ENCODE results near the gene PIK3C2G. TPM values are rescaled to one million over a fixed set of nuclear protein-coding genes. Genes with fewer than 3 reads are reported as not detected.
A peak's percentile ranks its signal among the peaks of the same experiment; 100 is the strongest.

PIK3C2G gene
- total and polyA plus RNA-seq, 4 donors: 4.9 to 40.1 (median 19.4) TPM

DNA sequence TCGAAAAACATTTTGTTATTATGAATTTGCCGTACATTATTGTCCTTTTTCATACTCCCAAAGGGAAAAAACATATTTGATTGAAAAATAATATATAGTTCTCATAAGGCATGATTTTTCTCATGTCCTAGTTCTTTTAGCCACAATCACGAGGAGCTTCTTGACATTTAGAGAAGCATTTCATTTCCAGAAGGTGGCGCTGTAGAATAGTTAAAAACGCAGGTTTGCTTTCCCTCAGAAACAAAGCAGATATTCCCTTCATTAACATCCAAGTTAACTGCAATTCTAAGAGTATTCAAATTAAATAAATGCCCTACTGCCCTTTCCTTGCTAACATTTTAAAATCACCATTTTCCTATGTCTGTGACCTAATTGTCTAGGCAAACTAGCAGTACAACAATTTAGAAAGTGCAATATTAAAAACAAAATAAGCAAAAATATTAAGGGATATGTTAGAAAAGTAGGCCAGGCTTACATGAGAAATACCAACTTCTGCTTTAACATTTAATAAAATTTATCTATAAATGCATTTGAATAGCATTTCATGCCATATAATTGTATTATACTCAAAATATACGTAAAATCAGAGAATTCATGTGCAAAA is 10.9 kb upstream of the PIK3C2G start:
- no peak for DNase-seq (ENCODE audit: low spot score)
- Histone ChIP-seq H3K4me3 (ENCODE audit: low read depth in 1 of 3, low read length in 3 of 3) (no peak overlapping the region), H3K4me1 (ENCODE audit: control insufficient read depth in 4 of 4, insufficient read depth in 4 of 4, low read length in 3 of 4) (peaks cover 3 to 26% (median 11%) of the 10 kb centered on the region in 4 donors), H3K27me3 (ENCODE audit: control insufficient read depth in 4 of 4, insufficient read depth in 4 of 4, low read length in 3 of 4) (no peaks in the 10 kb centered on the region), H3K9ac (ENCODE audit: low read depth in 1 of 2, low read length in 2 of 2) (peak overlapping the region in 1 of 2 donors; percentile 55), H3K27ac (ENCODE audit: low read depth in 1 of 2, low read length in 2 of 2) (peak overlapping the region in 1 of 2 donors; percentile 13), H3K9me3 (ENCODE audit: control insufficient read depth in 4 of 4, low read length in 3 of 4) (no peaks in the 10 kb centered on the region), H3K36me3 (ENCODE audit: control insufficient read depth in 4 of 4, insufficient read depth in 3 of 4, low read depth in 1 of 4, low read length in 3 of 4) (no peaks in the 10 kb centered on the region)
- 21% methylated on average over 6 of the region's 6 CpGs for WGBS
- TF ChIP-seq, protein P1, sequence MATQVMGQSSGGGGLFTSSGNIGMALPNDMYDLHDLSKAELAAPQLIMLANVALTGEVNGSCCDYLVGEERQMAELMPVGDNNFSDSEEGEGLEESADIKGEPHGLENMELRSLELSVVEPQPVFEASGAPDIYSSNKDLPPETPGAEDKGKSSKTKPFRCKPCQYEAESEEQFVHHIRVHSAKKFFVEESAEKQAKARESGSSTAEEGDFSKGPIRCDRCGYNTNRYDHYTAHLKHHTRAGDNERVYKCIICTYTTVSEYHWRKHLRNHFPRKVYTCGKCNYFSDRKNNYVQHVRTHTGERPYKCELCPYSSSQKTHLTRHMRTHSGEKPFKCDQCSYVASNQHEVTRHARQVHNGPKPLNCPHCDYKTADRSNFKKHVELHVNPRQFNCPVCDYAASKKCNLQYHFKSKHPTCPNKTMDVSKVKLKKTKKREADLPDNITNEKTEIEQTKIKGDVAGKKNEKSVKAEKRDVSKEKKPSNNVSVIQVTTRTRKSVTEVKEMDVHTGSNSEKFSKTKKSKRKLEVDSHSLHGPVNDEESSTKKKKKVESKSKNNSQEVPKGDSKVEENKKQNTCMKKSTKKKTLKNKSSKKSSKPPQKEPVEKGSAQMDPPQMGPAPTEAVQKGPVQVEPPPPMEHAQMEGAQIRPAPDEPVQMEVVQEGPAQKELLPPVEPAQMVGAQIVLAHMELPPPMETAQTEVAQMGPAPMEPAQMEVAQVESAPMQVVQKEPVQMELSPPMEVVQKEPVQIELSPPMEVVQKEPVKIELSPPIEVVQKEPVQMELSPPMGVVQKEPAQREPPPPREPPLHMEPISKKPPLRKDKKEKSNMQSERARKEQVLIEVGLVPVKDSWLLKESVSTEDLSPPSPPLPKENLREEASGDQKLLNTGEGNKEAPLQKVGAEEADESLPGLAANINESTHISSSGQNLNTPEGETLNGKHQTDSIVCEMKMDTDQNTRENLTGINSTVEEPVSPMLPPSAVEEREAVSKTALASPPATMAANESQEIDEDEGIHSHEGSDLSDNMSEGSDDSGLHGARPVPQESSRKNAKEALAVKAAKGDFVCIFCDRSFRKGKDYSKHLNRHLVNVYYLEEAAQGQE (IDR thresholded peaks at IDR 0.05): no peak
- peak; percentile 91 for TF ChIP-seq RAD21 (IDR thresholded peaks at IDR 0.05)
- TF ChIP-seq FOXA1 (IDR thresholded peaks at IDR 0.05): no peak
- TF ChIP-seq YY1 (IDR thresholded peaks at IDR 0.05): peak; percentile 9
- TF ChIP-seq, protein P2, sequence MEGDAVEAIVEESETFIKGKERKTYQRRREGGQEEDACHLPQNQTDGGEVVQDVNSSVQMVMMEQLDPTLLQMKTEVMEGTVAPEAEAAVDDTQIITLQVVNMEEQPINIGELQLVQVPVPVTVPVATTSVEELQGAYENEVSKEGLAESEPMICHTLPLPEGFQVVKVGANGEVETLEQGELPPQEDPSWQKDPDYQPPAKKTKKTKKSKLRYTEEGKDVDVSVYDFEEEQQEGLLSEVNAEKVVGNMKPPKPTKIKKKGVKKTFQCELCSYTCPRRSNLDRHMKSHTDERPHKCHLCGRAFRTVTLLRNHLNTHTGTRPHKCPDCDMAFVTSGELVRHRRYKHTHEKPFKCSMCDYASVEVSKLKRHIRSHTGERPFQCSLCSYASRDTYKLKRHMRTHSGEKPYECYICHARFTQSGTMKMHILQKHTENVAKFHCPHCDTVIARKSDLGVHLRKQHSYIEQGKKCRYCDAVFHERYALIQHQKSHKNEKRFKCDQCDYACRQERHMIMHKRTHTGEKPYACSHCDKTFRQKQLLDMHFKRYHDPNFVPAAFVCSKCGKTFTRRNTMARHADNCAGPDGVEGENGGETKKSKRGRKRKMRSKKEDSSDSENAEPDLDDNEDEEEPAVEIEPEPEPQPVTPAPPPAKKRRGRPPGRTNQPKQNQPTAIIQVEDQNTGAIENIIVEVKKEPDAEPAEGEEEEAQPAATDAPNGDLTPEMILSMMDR (IDR thresholded peaks at IDR 0.05; ENCODE audit: low read depth, low read length, missing input control): peak; percentile 65
- TF ChIP-seq, protein P3, sequence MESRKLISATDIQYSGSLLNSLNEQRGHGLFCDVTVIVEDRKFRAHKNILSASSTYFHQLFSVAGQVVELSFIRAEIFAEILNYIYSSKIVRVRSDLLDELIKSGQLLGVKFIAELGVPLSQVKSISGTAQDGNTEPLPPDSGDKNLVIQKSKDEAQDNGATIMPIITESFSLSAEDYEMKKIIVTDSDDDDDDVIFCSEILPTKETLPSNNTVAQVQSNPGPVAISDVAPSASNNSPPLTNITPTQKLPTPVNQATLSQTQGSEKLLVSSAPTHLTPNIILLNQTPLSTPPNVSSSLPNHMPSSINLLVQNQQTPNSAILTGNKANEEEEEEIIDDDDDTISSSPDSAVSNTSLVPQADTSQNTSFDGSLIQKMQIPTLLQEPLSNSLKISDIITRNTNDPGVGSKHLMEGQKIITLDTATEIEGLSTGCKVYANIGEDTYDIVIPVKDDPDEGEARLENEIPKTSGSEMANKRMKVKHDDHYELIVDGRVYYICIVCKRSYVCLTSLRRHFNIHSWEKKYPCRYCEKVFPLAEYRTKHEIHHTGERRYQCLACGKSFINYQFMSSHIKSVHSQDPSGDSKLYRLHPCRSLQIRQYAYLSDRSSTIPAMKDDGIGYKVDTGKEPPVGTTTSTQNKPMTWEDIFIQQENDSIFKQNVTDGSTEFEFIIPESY (IDR thresholded peaks at IDR 0.05): no peak
- TF ChIP-seq EGR1 (IDR thresholded peaks at IDR 0.05; ENCODE audit: low read depth in 2 of 2): no peak
- TF ChIP-seq RXRA (IDR thresholded peaks at IDR 0.05): no peak
- peak in 1 of 2 donors; percentile 20 for TF ChIP-seq HNF4A (conservative IDR thresholded peaks at IDR 0.05)
- no peak for TF ChIP-seq JUND (IDR thresholded peaks at IDR 0.05)
- TF ChIP-seq HNF4G (IDR thresholded peaks at IDR 0.05): no peak

DNA sequence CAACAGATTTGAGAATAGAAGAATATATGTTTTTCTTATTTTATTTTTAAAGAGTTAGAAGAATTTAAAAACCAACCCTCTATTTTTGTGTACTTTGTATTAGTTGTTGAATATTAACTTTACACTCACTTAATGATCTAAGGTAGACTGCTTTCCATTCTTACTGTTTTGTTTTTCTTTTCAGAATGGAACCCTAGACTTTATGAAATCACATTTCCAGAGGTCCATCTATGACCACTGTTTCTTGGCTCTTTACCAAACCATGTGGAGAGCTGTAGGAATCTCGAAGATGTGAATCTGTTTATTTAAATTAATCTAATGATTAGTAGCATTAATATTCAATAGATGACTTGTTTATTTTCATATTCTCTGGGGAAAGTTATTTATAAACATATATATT is 7.2 kb upstream of the PIK3C2G start:
- Histone ChIP-seq H3K9me3 (ENCODE audit: control insufficient read depth in 4 of 4, low read length in 3 of 4) (no peaks in the 10 kb centered on the region), H3K36me3 (ENCODE audit: control insufficient read depth in 4 of 4, insufficient read depth in 3 of 4, low read depth in 1 of 4, low read length in 3 of 4) (peaks cover 0 to 2% (median 0%) of the 10 kb centered on the region in 4 donors), H3K27me3 (ENCODE audit: control insufficient read depth in 4 of 4, insufficient read depth in 4 of 4, low read length in 3 of 4) (no peaks in the 10 kb centered on the region), H3K4me3 (ENCODE audit: low read depth in 1 of 3, low read length in 3 of 3) (no peak overlapping the region), H3K27ac (ENCODE audit: low read depth in 1 of 2, low read length in 2 of 2) (no peak overlapping the region), H3K9ac (ENCODE audit: low read depth in 1 of 2, low read length in 2 of 2) (no peak overlapping the region), H3K4me1 (ENCODE audit: control insufficient read depth in 4 of 4, insufficient read depth in 4 of 4, low read length in 3 of 4) (peaks cover 0 to 16% (median 9%) of the 10 kb centered on the region in 4 donors)
- WGBS: 72% methylated on average over 1 of the region's 1 CpG
- no peak for DNase-seq (ENCODE audit: low spot score)
- TF ChIP-seq JUND (IDR thresholded peaks at IDR 0.05) (no peak), HNF4A (conservative IDR thresholded peaks at IDR 0.05) (no peak), YY1 (IDR thresholded peaks at IDR 0.05) (no peak), EGR1 (IDR thresholded peaks at IDR 0.05; ENCODE audit: low read depth in 2 of 2) (no peak), RXRA (IDR thresholded peaks at IDR 0.05) (no peak), FOXA2 (IDR thresholded peaks at IDR 0.05) (no peak), FOXA1 (IDR thresholded peaks at IDR 0.05) (no peak), RAD21 (IDR thresholded peaks at IDR 0.05) (no peak), GABPA (IDR thresholded peaks at IDR 0.05 in 1 of 2, conservative IDR thresholded peaks at IDR 0.05 in 1 of 2) (no peak), TAF1 (conservative IDR thresholded peaks at IDR 0.05) (no peak), HNF4G (IDR thresholded peaks at IDR 0.05) (no peak), SP1 (IDR thresholded peaks at IDR 0.05) (no peak), NR2F2 (IDR thresholded peaks at IDR 0.05) (no peak)
- TF ChIP-seq, protein P4, sequence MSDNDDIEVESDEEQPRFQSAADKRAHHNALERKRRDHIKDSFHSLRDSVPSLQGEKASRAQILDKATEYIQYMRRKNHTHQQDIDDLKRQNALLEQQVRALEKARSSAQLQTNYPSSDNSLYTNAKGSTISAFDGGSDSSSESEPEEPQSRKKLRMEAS (IDR thresholded peaks at IDR 0.05): no peak
- TF ChIP-seq, protein P1 (IDR thresholded peaks at IDR 0.05): no peak
- TF ChIP-seq, protein P5, sequence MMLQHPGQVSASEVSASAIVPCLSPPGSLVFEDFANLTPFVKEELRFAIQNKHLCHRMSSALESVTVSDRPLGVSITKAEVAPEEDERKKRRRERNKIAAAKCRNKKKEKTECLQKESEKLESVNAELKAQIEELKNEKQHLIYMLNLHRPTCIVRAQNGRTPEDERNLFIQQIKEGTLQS (IDR thresholded peaks at IDR 0.05): no peak
